ENCODE measurements around the gene GIMAP5. TPM values are rescaled to one million over a fixed set of nuclear protein-coding genes. Genes with fewer than 3 reads are reported as not detected.

The GIMAP5 gene
- polyA plus RNA-seq, 1 donor (not counting 4 experiments of a cell fraction or from before 2014, with no cell fraction given) = not detected

GRCh38 chr7:150695654-150696053, 41.6 kb upstream of the GIMAP5 start:
- no peak for FAIRE-seq
- no peak overlapping the region for H3K27ac ChIP-seq (ENCODE audit: control insufficient read depth, insufficient read depth, low read length)
- H2AFZ ChIP-seq (ENCODE audit: control insufficient read depth, low read length) = no peak overlapping the region
- dilution Hi-C loops (cut with MboI; ENCODE audit: extremely low pct_ligation_motif_present, low sequenced_read_pairs) = no loop called here
- H3K36me3 ChIP-seq (ENCODE audit: control insufficient read depth in 2 of 2, extremely low read depth in 1 of 2, insufficient read depth in 2 of 2, low read length in 2 of 2) = no peaks in the 10 kb centered on the region
- H3K4me1 ChIP-seq (ENCODE audit: control insufficient read depth, extremely low read depth, insufficient read depth, low read length) = no peaks in the 10 kb centered on the region
- H3K9me3 ChIP-seq (ENCODE audit: control insufficient read depth, low read depth, low read length) = no peaks in the 10 kb centered on the region
- DNase-seq (ENCODE audit: low read depth, low spot score) = no peak
- no peak overlapping the region for H3K4me3 ChIP-seq (ENCODE audit: control insufficient read depth in 2 of 3, extremely low read depth in 1 of 3, insufficient read depth in 2 of 3, low read depth in 1 of 3, low read length in 3 of 3)
- no peak overlapping the region for H3K4me2 ChIP-seq (ENCODE audit: control insufficient read depth, extremely low read depth, insufficient read depth, low read depth, low read length)
- H3K79me2 ChIP-seq (ENCODE audit: control insufficient read depth, insufficient read depth, low read length) = no peaks in the 10 kb centered on the region
- no peaks in the 10 kb centered on the region for H4K20me1 ChIP-seq (ENCODE audit: control insufficient read depth, extremely low read depth, insufficient read depth, low read length)
- TF ChIP-seq CTCF (optimal IDR thresholded peaks at IDR 0.05 in 1 of 3, IDR thresholded peaks at IDR 0.05 in 1 of 3, conservative IDR thresholded peaks at IDR 0.05 in 1 of 3; ENCODE audit: extremely low read depth in 1 of 3, insufficient read depth in 2 of 3, low read length in 3 of 3) (no peak), EZH2 (IDR thresholded peaks at IDR 0.05; ENCODE audit: low read length) (no peak)
- no peaks in the 10 kb centered on the region for H3K9me1 ChIP-seq (ENCODE audit: control insufficient read depth, extremely low read depth, insufficient read depth, low read length)
- no peaks in the 10 kb centered on the region for H3K27me3 ChIP-seq (ENCODE audit: control insufficient read depth, extremely low read depth, insufficient read depth, low read length)
- H3K9ac ChIP-seq (ENCODE audit: control insufficient read depth, extremely low read depth, insufficient read depth, low read length) = no peak overlapping the region

- Histone ChIP-seq H3K4me3 (ENCODE audit: control insufficient read depth in 2 of 3, extremely low read depth in 1 of 3, insufficient read depth in 2 of 3, low read depth in 1 of 3, low read length in 3 of 3) (no peak overlapping the region), H3K79me2 (ENCODE audit: control insufficient read depth, insufficient read depth, low read length) (no peaks in the 10 kb centered on the region), H3K9ac (ENCODE audit: control insufficient read depth, extremely low read depth, insufficient read depth, low read length) (no peak overlapping the region), H3K4me2 (ENCODE audit: control insufficient read depth, extremely low read depth, insufficient read depth, low read depth, low read length) (no peak overlapping the region), H4K20me1 (ENCODE audit: control insufficient read depth, extremely low read depth, insufficient read depth, low read length) (no peaks in the 10 kb centered on the region), H2AFZ (ENCODE audit: control insufficient read depth, low read length) (no peak overlapping the region), H3K27ac (ENCODE audit: control insufficient read depth, insufficient read depth, low read length) (no peak overlapping the region), H3K36me3 (ENCODE audit: control insufficient read depth in 2 of 2, extremely low read depth in 1 of 2, insufficient read depth in 2 of 2, low read length in 2 of 2) (no peaks in the 10 kb centered on the region), H3K9me3 (ENCODE audit: control insufficient read depth, low read depth, low read length) (no peaks in the 10 kb centered on the region), H3K4me1 (ENCODE audit: control insufficient read depth, extremely low read depth, insufficient read depth, low read length) (no peaks in the 10 kb centered on the region), H3K9me1 (ENCODE audit: control insufficient read depth, extremely low read depth, insufficient read depth, low read length) (no peaks in the 10 kb centered on the region), H3K27me3 (ENCODE audit: control insufficient read depth, extremely low read depth, insufficient read depth, low read length) (no peaks in the 10 kb centered on the region)
- no peak for DNase-seq (ENCODE audit: low read depth, low spot score)
- dilution Hi-C loops (cut with MboI; ENCODE audit: extremely low pct_ligation_motif_present, low sequenced_read_pairs) = no loop called here
- no peak for FAIRE-seq
- no peak for TF ChIP-seq CTCF (optimal IDR thresholded peaks at IDR 0.05 in 1 of 3, IDR thresholded peaks at IDR 0.05 in 1 of 3, conservative IDR thresholded peaks at IDR 0.05 in 1 of 3; ENCODE audit: extremely low read depth in 1 of 3, insufficient read depth in 2 of 3, low read length in 3 of 3)
- TF ChIP-seq EZH2 (IDR thresholded peaks at IDR 0.05; ENCODE audit: low read length) = no peak
Observed at GRCh38 chr7:150703209-150703608, 34.0 kb upstream of the GIMAP5 start.
